Stimulated activated CD8-positive, alpha-beta memory T cell treated with anti-CD3 and anti-CD28 coated beads, Interleukin-4, amount 100 ng/mL, for 24 hours (primary cell): ENCODE measurements around the gene HELZ.
A peak's percentile ranks its signal among the peaks of the same experiment; 100 is the strongest.
"Not testable (repeated sequence)": the region's sequence is repeated elsewhere in the genome, so short reads cannot be mapped to it uniquely, and the experiment has no call there.

Source experiments
- DNase-seq: peaks from one replicate; pipeline ENCODE4 v3.0.0-alpha.2; 2020; ENCODE audit warnings: low read depth

HELZ gene, protein sequence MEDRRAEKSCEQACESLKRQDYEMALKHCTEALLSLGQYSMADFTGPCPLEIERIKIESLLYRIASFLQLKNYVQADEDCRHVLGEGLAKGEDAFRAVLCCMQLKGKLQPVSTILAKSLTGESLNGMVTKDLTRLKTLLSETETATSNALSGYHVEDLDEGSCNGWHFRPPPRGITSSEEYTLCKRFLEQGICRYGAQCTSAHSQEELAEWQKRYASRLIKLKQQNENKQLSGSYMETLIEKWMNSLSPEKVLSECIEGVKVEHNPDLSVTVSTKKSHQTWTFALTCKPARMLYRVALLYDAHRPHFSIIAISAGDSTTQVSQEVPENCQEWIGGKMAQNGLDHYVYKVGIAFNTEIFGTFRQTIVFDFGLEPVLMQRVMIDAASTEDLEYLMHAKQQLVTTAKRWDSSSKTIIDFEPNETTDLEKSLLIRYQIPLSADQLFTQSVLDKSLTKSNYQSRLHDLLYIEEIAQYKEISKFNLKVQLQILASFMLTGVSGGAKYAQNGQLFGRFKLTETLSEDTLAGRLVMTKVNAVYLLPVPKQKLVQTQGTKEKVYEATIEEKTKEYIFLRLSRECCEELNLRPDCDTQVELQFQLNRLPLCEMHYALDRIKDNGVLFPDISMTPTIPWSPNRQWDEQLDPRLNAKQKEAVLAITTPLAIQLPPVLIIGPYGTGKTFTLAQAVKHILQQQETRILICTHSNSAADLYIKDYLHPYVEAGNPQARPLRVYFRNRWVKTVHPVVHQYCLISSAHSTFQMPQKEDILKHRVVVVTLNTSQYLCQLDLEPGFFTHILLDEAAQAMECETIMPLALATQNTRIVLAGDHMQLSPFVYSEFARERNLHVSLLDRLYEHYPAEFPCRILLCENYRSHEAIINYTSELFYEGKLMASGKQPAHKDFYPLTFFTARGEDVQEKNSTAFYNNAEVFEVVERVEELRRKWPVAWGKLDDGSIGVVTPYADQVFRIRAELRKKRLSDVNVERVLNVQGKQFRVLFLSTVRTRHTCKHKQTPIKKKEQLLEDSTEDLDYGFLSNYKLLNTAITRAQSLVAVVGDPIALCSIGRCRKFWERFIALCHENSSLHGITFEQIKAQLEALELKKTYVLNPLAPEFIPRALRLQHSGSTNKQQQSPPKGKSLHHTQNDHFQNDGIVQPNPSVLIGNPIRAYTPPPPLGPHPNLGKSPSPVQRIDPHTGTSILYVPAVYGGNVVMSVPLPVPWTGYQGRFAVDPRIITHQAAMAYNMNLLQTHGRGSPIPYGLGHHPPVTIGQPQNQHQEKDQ (N-terminal part only)

DNA sequence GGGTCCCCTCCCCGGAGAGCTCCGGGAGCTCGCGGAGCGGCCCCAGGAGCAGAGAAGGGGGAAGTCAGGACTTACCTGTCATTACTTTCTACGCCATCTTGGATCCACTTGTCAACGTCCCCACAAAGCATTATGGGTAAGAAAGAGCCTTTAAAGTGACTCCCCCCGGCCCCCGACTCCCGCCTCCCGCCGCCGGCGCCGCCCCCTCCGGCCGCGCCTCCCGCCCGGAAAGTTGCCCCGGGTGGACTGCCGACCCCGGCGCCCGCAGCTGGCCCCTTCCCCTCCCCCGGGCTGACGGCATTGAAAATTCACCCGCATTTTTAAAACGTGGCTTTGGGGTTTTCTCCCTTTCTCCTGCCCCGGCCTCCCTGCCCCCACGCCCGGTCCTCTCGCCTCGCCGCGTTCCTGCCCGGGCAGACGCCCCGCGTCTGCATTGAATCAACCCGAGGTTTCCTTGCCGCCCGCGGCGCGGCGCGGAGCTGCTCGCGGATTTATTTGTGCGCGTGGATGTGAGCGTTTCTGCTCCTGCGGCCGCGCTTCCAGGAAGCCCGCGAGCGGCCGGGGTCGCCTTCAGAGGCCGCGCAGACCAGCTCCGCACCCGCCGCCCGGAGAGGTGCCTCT lies at the start of gene HELZ:
HELZ (minus strand) TSS at position 124 of the 621 bp plus-strand sequence. CDS start 26,392 bp downstream, outside the sequence.
- DNase-seq, result peak; percentile 63

- DNase-seq, result peak; percentile 41
Observed at GRCh38 chr17:67293251-67294203, 48.5 kb upstream of the HELZ start.

DNA sequence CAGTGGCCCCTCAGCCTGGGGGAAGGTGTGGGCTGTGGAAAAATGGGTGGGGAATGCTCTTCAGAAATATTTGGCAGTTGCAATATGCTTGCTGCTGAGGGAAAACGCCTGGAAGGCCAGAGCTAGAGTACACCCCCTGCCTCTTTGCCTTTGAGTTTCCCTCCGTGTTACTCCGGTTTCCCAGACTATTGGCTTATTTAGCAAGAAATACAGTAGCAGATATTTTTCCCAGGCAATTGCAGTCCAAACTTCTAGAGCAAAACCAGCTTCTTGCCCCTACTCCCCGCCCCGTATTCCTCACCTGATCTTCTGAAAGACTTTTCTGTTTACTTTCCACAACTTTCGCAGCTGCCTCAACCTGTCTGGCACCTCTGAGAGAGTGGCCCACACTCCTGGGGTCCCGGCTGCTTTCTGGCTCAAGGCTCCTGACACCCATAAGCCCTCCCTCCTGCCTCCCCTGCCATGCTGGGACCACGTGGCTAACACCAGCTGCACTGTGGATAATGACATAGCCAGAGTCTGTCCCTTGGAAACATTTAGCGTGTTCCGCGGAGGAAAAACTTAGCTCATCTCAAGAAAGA lies 45.8 kb upstream of the HELZ start:
- DNase-seq, result no peak

DNA sequence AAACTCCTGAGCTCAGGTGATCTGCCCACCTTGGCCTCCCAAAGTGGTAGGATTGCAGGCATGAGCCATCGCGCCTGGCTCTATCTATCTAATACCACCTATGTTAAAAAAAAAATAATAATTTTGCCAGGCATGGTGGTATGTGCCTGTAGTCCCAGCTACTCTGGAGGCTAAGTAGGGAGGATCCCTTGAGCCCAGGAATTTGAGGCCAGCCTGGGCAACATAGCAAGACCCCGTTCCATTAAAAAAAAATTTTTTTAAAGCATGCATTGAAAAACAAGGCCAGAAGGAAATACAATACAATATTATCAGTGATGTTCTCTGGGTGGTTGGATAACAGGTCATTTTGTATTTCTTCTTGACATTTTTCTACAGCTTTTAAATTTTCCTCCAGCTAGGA lies 45.2 kb upstream of the HELZ start:
- DNase-seq, result no peak

DNA sequence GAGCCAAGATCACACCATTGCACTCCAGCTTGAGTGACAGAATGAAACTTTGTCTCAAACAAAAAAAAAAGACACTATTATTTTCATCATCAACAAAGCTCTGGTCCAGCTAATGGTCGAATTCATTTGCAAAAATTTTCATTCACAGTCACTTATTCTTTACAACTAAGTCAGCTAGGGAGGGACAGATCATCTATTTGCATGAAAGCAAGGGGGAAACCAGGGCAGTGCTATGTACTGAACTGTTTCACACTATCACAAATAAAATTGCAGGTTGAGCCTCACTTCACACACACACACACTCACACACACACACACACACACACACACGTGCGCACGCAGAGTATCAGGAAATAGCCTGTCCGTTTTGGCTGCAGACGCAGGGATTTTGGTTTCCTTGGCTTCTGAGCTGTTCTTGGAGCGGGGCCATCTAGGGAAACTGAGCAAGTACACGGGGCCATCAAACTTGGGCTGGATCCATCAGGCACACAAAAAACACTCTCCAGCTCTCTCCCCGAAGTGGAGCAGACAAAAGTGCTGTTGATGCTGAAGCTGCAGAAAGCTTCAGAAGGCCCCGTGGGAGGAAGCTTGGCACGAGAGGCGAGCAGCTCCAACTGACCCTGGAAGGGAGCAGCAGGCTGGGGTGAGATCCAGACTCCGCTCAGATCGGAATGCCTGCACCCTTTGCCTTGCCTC lies 44.3 kb upstream of the HELZ start:
- DNase-seq, result no peak

DNA sequence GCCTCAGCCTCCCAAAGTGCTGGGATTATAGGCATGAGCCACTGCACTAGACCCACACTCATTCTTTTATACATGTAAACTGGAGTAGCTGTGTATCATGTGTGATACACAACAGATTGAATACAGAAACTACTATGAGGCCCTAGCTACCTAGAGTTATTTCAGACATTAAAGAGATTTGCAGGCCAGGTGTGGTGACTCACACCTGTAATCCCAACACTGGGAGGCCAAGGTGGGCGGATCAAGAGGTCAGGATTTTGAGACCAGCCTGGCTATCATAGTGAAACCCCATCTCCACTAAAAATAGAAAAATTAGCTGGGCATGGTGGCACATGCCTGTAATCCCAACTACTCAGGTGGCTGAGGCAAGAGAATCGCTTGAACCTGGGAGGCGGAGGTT lies 41.8 kb upstream of the HELZ start:
- not testable (repeated sequence) for DNase-seq

- no peak for DNase-seq
Observed at GRCh38 chr17:67285360-67285759, 40.4 kb upstream of the HELZ start.

GRCh38 chr17:67283731-67284516 lies 38.9 kb upstream of the HELZ start:
- no peak for DNase-seq

- no peak for DNase-seq
Observed at GRCh38 chr17:67281743-67282142, 36.7 kb upstream of the HELZ start.

DNA sequence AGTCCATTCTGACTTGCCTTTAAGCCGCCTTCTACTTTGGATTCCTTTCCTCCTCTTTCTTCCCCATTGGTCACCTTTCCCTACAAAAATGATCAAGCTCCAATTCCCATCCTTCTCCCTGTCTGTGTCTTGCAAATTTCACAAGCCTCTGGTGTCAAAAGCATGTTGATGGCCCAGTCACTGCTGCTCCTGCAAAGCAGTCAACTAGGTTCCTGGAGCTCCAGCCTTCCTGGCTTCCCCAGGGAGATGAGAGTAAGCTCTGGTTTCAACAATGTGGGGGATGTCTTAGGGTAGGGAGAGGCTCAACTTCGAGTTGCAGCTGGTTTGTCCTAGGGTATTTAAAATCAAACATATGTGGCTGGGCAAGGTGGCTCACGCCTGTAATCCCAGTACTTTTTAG lies 36.1 kb upstream of the HELZ start:
- no peak for DNase-seq

DNA sequence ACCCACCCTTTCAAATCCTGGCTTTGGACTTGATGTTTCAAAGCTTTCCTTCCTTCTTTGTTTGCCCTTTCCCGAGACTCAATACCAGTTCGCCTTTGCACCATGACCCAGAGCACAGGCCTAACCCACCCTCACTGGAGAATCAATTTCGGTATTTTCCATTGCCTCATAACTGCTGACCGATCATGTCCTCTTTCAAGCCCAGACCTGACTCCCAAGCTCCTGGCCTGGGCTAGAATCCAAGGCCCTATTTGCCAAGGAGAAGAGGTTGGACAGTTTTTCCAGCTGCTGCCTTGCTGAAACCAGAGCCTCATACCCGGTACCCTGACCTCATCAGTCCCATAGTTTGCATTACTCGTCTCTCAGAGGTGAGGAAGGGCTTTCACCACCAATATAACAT lies 35.3 kb upstream of the HELZ start:
- DNase-seq, result no peak

DNA sequence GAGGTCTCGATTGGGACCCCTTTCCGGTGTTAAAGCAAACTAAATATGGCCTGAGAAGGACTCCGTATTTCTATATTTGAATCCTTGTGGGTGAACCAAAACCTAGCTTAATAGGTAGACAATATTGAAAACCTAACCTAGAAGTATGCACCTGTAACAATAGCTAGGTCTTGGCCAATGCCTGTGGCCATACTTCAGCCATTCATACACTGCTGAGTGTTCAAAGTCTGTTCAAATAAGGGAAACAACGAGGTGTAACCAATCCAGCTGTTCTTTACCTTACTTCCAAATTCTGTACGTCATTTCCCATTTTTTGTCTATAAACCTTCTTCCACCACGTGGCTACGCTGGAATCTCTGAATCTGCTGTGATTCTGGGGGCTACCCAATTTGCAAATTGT lies 34.1 kb upstream of the HELZ start:
- DNase-seq, result no peak

DNA sequence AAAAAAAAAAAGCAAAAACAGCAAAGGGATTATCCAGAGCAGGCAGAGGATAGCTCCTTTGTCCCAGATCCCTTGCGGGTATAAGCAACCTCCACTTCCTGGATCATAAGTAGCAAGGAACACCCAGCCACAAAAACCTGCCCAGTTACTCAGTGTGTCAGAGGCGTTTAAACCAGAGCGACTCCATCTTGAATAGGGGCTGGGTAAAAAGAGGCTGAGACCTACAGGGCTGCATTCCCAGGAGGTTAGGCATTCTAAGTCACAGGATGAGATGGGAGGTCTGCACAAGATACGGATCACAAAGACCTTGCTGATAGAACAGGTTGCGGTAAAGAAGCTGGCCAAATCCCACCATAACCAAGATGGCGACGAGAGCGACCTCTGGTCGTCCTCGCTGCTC lies 33.4 kb upstream of the HELZ start:
- no peak for DNase-seq

- DNase-seq, result no peak
Observed at GRCh38 chr17:67276075-67276474, 31.1 kb upstream of the HELZ start.

DNA sequence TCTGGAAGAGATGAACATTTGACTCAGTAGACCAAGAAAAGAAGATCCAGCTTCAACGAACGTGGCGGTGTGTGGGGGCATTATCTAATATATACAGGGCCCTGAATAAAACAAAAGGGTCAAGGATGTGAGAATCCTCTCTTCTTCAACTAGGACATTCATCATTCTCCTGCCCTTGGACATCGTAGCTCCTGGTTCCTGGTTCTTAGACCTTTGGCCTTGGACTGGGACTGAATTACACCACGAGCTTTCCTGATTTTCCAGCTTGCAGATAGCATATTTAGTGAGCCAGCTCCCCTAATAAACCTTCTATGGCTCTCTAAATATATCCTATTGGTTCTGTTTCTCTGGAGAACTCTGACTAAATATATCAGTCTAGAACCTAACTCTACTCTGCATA lies 29.5 kb upstream of the HELZ start:
- DNase-seq, result no peak

- DNase-seq, result no peak
Observed at GRCh38 chr17:67273900-67274299, 28.9 kb upstream of the HELZ start.

DNA sequence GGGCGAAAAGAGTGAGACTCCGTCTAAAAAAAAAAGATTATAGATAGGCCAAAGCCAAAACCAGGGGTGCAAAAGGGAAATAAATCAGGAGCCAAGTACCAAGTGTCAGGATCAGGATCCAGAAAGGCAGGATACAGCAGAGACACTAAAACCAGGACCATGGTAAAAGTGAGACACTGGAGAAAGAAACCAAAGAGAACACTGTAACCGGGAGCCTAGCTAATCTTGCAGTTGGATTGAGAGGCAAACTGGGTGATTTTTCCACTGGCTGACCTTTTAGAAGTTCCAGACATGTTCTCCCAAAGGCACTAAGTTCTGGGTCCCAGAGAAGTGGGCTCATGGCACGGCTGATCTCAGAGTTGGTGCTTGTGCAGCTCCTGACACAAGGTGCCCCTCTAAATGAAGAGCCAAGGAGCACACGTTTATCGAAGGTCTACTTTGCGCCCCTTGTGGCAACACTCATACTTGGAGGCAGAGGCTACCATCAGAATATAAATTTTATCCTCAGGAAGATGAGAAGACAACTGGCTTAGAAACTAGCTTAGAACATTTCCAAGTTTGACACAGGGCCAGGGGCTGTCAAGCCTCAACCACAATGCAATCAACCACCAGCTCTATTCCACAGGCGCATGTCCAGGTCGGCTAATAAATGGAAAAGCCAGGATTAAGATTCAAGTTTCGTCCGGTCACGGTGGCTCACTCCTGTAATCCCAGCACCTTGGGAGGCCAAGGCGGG lies 27.5 kb upstream of the HELZ start:
- no peak for DNase-seq

DNA sequence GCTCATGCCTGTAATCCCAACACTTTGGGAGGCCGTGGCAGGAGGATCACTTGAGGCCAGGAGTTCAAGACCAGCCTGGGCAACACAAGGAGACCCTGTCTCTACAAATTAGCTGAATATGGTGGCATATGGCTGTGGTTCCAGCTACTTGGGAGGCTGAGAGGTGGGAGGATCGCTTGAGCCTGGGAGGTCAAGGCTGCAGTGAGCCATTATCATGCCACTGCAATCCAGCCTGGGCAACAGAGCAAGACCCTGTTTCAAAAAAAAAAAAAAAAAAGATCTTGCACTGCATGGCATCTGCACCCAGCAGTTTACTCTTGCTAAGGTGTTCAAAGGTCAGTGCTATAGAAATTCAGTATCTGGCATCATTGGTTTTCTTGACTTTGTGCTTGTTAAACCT lies 26.2 kb upstream of the HELZ start:
- DNase-seq, result not testable (repeated sequence)
